ENCODE results near the gene MRPL38. TPM values are rescaled to one million over a fixed set of nuclear protein-coding genes. Genes with fewer than 3 reads are reported as not detected.

Gene MRPL38
- total RNA-seq, 1 experiment from 2014 or later, result 33.5 TPM

- no peaks in the 10 kb centered on the region for H3K27me3 ChIP-seq (ENCODE audit: low read length)
- no peak for DNase-seq
- H4K20me1 ChIP-seq (ENCODE audit: insufficient read depth, low read depth, low read length), result no peaks in the 10 kb centered on the region
- no peak overlapping the region for H2AFZ ChIP-seq (ENCODE audit: low read length)
- H3K27ac ChIP-seq (ENCODE audit: low read length), result no peak overlapping the region
- peaks cover 14% of the 10 kb centered on the region for H3K4me1 ChIP-seq (ENCODE audit: low read length)
- H3K9me3 ChIP-seq (ENCODE audit: low read length), result no peaks in the 10 kb centered on the region
- peaks cover 19% of the 10 kb centered on the region for H3K79me2 ChIP-seq (ENCODE audit: low read length)
- H3K4me2 ChIP-seq (ENCODE audit: low read depth, low read length, poor library complexity, severe bottlenecking), result no peak overlapping the region
- H3K36me3 ChIP-seq (ENCODE audit: insufficient read depth, low read length), result peaks cover 15% of the 10 kb centered on the region; the same call in 1 of the 2 replicates
- H3K4me3 ChIP-seq (ENCODE audit: low read length), result no peak overlapping the region
- no peaks in the 10 kb centered on the region for H3K9me2 ChIP-seq (replicated peaks; ENCODE audit: insufficient read depth, low read length)
- H3K9ac ChIP-seq (ENCODE audit: low read length), result no peak overlapping the region
Measured at GRCh38 chr17:75906143-75906884, 1.6 kb upstream of the MRPL38 start.

- Histone ChIP-seq H3K9me3 (ENCODE audit: low read length) (no peaks in the 10 kb centered on the region), H4K20me1 (ENCODE audit: insufficient read depth, low read depth, low read length) (no peaks in the 10 kb centered on the region), H3K4me3 (ENCODE audit: low read length) (no peak overlapping the region), H3K36me3 (ENCODE audit: insufficient read depth, low read length) (peaks cover 15% of the 10 kb centered on the region; the same call in 1 of the 2 replicates), H3K4me2 (ENCODE audit: low read depth, low read length, poor library complexity, severe bottlenecking) (no peak overlapping the region), H3K27ac (ENCODE audit: low read length) (no peak overlapping the region), H3K9ac (ENCODE audit: low read length) (no peak overlapping the region), H3K79me2 (ENCODE audit: low read length) (peaks cover 19% of the 10 kb centered on the region), H3K9me2 (replicated peaks; ENCODE audit: insufficient read depth, low read length) (no peaks in the 10 kb centered on the region), H2AFZ (ENCODE audit: low read length) (no peak overlapping the region), H3K27me3 (ENCODE audit: low read length) (no peaks in the 10 kb centered on the region), H3K4me1 (ENCODE audit: low read length) (peaks cover 16% of the 10 kb centered on the region)
- DNase-seq, result no peak
Measured at GRCh38 chr17:75902406-75902805, 2.3 kb downstream of the MRPL38 start.

- H3K79me2 ChIP-seq (ENCODE audit: low read length), result peaks cover 19% of the 10 kb centered on the region
- H3K4me3 ChIP-seq (ENCODE audit: low read length), result no peak overlapping the region
- H3K9me3 ChIP-seq (ENCODE audit: low read length), result no peaks in the 10 kb centered on the region
- H4K20me1 ChIP-seq (ENCODE audit: insufficient read depth, low read depth, low read length), result no peaks in the 10 kb centered on the region
- no peaks in the 10 kb centered on the region for H3K9me2 ChIP-seq (replicated peaks; ENCODE audit: insufficient read depth, low read length)
- H3K27ac ChIP-seq (ENCODE audit: low read length), result no peak overlapping the region
- no peaks in the 10 kb centered on the region for H3K27me3 ChIP-seq (ENCODE audit: low read length)
- peaks cover 15% of the 10 kb centered on the region; the same call in 1 of the 2 replicates for H3K36me3 ChIP-seq (ENCODE audit: insufficient read depth, low read length)
- no peak for DNase-seq
- no peak overlapping the region for H3K4me2 ChIP-seq (ENCODE audit: low read depth, low read length, poor library complexity, severe bottlenecking)
- no peak overlapping the region for H3K9ac ChIP-seq (ENCODE audit: low read length)
- no peak overlapping the region for H2AFZ ChIP-seq (ENCODE audit: low read length)
- peaks cover 21% of the 10 kb centered on the region for H3K4me1 ChIP-seq (ENCODE audit: low read length)
Measured at GRCh38 chr17:75901727-75902126, 3.0 kb downstream of the MRPL38 start.

- Histone ChIP-seq H3K27ac (ENCODE audit: low read length) (no peak overlapping the region), H4K20me1 (ENCODE audit: insufficient read depth, low read depth, low read length) (no peaks in the 10 kb centered on the region), H3K27me3 (ENCODE audit: low read length) (no peaks in the 10 kb centered on the region), H2AFZ (ENCODE audit: low read length) (no peak overlapping the region), H3K9me2 (replicated peaks; ENCODE audit: insufficient read depth, low read length) (no peaks in the 10 kb centered on the region), H3K4me3 (ENCODE audit: low read length) (no peak overlapping the region), H3K4me1 (ENCODE audit: low read length) (peaks cover 21% of the 10 kb centered on the region), H3K9me3 (ENCODE audit: low read length) (no peaks in the 10 kb centered on the region), H3K4me2 (ENCODE audit: low read depth, low read length, poor library complexity, severe bottlenecking) (no peak overlapping the region), H3K9ac (ENCODE audit: low read length) (no peak overlapping the region), H3K79me2 (ENCODE audit: low read length) (peaks cover 24% of the 10 kb centered on the region), H3K36me3 (ENCODE audit: insufficient read depth, low read length) (peaks cover 15% of the 10 kb centered on the region; the same call in 1 of the 2 replicates)
- no peak for DNase-seq
Measured at GRCh38 chr17:75900691-75901533, 3.8 kb downstream of the MRPL38 start.

- H3K4me3 ChIP-seq (ENCODE audit: low read length), result no peak overlapping the region
- no peak overlapping the region for H3K4me2 ChIP-seq (ENCODE audit: low read depth, low read length, poor library complexity, severe bottlenecking)
- no peak overlapping the region for H3K9ac ChIP-seq (ENCODE audit: low read length)
- no peak for DNase-seq
- no peak overlapping the region for H2AFZ ChIP-seq (ENCODE audit: low read length)
- H3K9me3 ChIP-seq (ENCODE audit: low read length), result no peaks in the 10 kb centered on the region
- H3K27ac ChIP-seq (ENCODE audit: low read length), result no peak overlapping the region
- H3K27me3 ChIP-seq (ENCODE audit: low read length), result no peaks in the 10 kb centered on the region
- peaks cover 29% of the 10 kb centered on the region for H3K4me1 ChIP-seq (ENCODE audit: low read length)
- no peaks in the 10 kb centered on the region for H3K9me2 ChIP-seq (replicated peaks; ENCODE audit: insufficient read depth, low read length)
- H3K36me3 ChIP-seq (ENCODE audit: insufficient read depth, low read length), result peaks cover 15% of the 10 kb centered on the region; the same call in 1 of the 2 replicates
- H3K79me2 ChIP-seq (ENCODE audit: low read length), result peaks cover 34% of the 10 kb centered on the region
- H4K20me1 ChIP-seq (ENCODE audit: insufficient read depth, low read depth, low read length), result no peaks in the 10 kb centered on the region
Measured at GRCh38 chr17:75899767-75900468, 4.8 kb downstream of the MRPL38 start.

- Histone ChIP-seq H2AFZ (ENCODE audit: low read length) (no peak overlapping the region), H3K27me3 (ENCODE audit: low read length) (no peaks in the 10 kb centered on the region), H3K9ac (ENCODE audit: low read length) (no peak overlapping the region), H3K9me3 (ENCODE audit: low read length) (no peaks in the 10 kb centered on the region), H3K9me2 (replicated peaks; ENCODE audit: insufficient read depth, low read length) (no peaks in the 10 kb centered on the region), H3K4me2 (ENCODE audit: low read depth, low read length, poor library complexity, severe bottlenecking) (no peak overlapping the region), H3K4me3 (ENCODE audit: low read length) (no peak overlapping the region), H3K36me3 (ENCODE audit: insufficient read depth, low read length) (peaks cover 15% of the 10 kb centered on the region; the same call in 1 of the 2 replicates), H3K27ac (ENCODE audit: low read length) (no peak overlapping the region), H4K20me1 (ENCODE audit: insufficient read depth, low read depth, low read length) (no peaks in the 10 kb centered on the region), H3K4me1 (ENCODE audit: low read length) (peaks cover 32% of the 10 kb centered on the region), H3K79me2 (ENCODE audit: low read length) (peaks cover 38% of the 10 kb centered on the region)
- DNase-seq, result no peak
Measured at GRCh38 chr17:75899353-75899752, 5.3 kb downstream of the MRPL38 start.

- no peak overlapping the region for H3K4me2 ChIP-seq (ENCODE audit: low read depth, low read length, poor library complexity, severe bottlenecking)
- no peak overlapping the region for H2AFZ ChIP-seq (ENCODE audit: low read length)
- peaks cover 15% of the 10 kb centered on the region; the same call in 1 of the 2 replicates for H3K36me3 ChIP-seq (ENCODE audit: insufficient read depth, low read length)
- no peak overlapping the region for H3K9ac ChIP-seq (ENCODE audit: low read length)
- peaks cover 35% of the 10 kb centered on the region for H3K79me2 ChIP-seq (ENCODE audit: low read length)
- H3K9me3 ChIP-seq (ENCODE audit: low read length), result no peaks in the 10 kb centered on the region
- H3K27ac ChIP-seq (ENCODE audit: low read length), result no peak overlapping the region
- H3K27me3 ChIP-seq (ENCODE audit: low read length), result no peaks in the 10 kb centered on the region
- H3K9me2 ChIP-seq (replicated peaks; ENCODE audit: insufficient read depth, low read length), result no peaks in the 10 kb centered on the region
- no peaks in the 10 kb centered on the region for H4K20me1 ChIP-seq (ENCODE audit: insufficient read depth, low read depth, low read length)
- peaks cover 35% of the 10 kb centered on the region for H3K4me1 ChIP-seq (ENCODE audit: low read length)
- no peak overlapping the region for H3K4me3 ChIP-seq (ENCODE audit: low read length)
- DNase-seq, result no peak
Measured at GRCh38 chr17:75898791-75899190, 5.9 kb downstream of the MRPL38 start.

GRCh38 chr17:75898065-75898464 lies 6.6 kb downstream of the MRPL38 start:
- H3K79me2 ChIP-seq (ENCODE audit: low read length), result peaks cover 28% of the 10 kb centered on the region

More at GRCh38 chr17:75898065-75898464, 6.6 kb downstream of the MRPL38 start:
- Histone ChIP-seq H3K27ac (ENCODE audit: low read length) (no peak overlapping the region), H3K4me1 (ENCODE audit: low read length) (peaks cover 29% of the 10 kb centered on the region), H2AFZ (ENCODE audit: low read length) (no peak overlapping the region), H3K9me2 (replicated peaks; ENCODE audit: insufficient read depth, low read length) (no peaks in the 10 kb centered on the region), H3K4me2 (ENCODE audit: low read depth, low read length, poor library complexity, severe bottlenecking) (no peak overlapping the region), H3K9me3 (ENCODE audit: low read length) (no peaks in the 10 kb centered on the region), H3K4me3 (ENCODE audit: low read length) (no peak overlapping the region), H3K9ac (ENCODE audit: low read length) (no peak overlapping the region), H3K27me3 (ENCODE audit: low read length) (no peaks in the 10 kb centered on the region), H4K20me1 (ENCODE audit: insufficient read depth, low read depth, low read length) (peaks cover 1% of the 10 kb centered on the region; the same call in 1 of the 2 replicates), H3K36me3 (ENCODE audit: insufficient read depth, low read length) (peaks cover 15% of the 10 kb centered on the region; the same call in 1 of the 2 replicates)
- no peak for DNase-seq
